Thoracic aorta (tissue), 2 donors: ENCODE measurements around the gene CENPS. TPM values are rescaled to one million over a fixed set of nuclear protein-coding genes. Genes with fewer than 3 reads are reported as not detected.

ENCODE experiments used
- ATAC-seq: fragments of 150-250 bp; one replicate; pipeline ENCODE4 v1.8.0; 2017; ENCODE audit warnings: low read depth; ENCODE audit not compliant: insufficient number of reproducible peaks, low FRiP score
- DNase-seq: peaks from one replicate; pipeline ENCODE4 v3.0.0-alpha.2; 2020; ENCODE audit warnings: low spot score
- H3K27ac ChIP-seq, 2 donors: fragments of 200-600 bp; sonication (generic); 1 replicate in 1 of 2; 2 replicates in 1 of 2; pipeline ENCODE4 v1.5.1; 2016; ENCODE audit warnings: mild to moderate bottlenecking in 2 of 2, moderate library complexity in 2 of 2
- H3K27me3 ChIP-seq: fragments of 200-600 bp; sonication (generic); replicated peaks from 2 replicates; pipeline ENCODE4 v1.6.0; 2016; ENCODE audit warnings: mild to moderate bottlenecking; ENCODE audit not compliant: insufficient read depth
- H3K36me3 ChIP-seq: fragments of 200-600 bp; sonication (generic); one replicate; pipeline ENCODE4 v1.5.1; 2016
- H3K4me1 ChIP-seq, 2 donors: fragments of 200-600 bp; sonication (generic); 1 replicate in 1 of 2; 2 replicates in 1 of 2; pipeline versions ENCODE4 v1.5.1 to v1.6.0; 2016; ENCODE audit warnings: low read depth in 2 of 2, mild to moderate bottlenecking in 1 of 2; ENCODE audit not compliant: control insufficient read depth in 1 of 2
- H3K4me3 ChIP-seq: fragments of 200-600 bp; sonication (generic); 2 replicates; pipeline ENCODE4 v1.5.1; 2016; ENCODE audit warnings: mild to moderate bottlenecking
- H3K9me3 ChIP-seq: fragments of 200-600 bp; sonication (generic); 2 replicates; pipeline ENCODE4 v1.5.1; 2016
- total RNA-seq, 2 donors: library from RNA; depleted of rRNA; stranded (reverse); fragments of >200 nt; gene quantifications; one replicate each; pipeline versions ENCODE4 v1.1.0 to v1.2.3, GENCODE V29; 2016
- TF ChIP-seq, protein P1 (sequence below): fragments of 200-600 bp; sonication (generic); IDR thresholded peaks from one replicate; pipeline ENCODE4 v1.5.1; 2019; ENCODE audit warnings: antibody characterized with exemption

CENPS gene
- total RNA-seq, 2 donors from 2014 or later = 6.4 to 10.4 TPM

DNA sequence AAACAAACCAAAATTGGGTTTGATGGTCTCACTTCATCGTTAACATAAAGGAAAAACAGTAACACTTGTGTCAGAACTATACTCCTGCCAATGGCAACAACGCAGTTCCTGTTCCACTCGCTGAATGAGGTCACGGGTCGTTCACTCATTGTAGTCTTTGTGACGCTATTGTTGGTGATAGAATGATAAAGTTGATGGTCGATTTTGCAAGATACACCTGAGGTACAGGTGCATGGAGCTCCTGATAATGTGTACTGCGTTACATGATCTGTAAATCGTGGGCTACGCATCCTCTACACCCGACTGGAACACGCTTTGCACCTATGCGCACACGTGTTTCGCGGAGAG is 391 bp upstream of the CENPS start:
- Histone ChIP-seq H3K9me3 (no peaks in the 10 kb centered on the region), H3K4me1 (peaks cover 4 to 14% of the 10 kb centered on the region in 2 donors), H3K36me3 (no peaks in the 10 kb centered on the region), H3K27me3 (no peaks in the 10 kb centered on the region), H3K27ac (no peak overlapping the region), H3K4me3 (peak overlapping the region; percentile 88)
- ATAC-seq (peak; percentile 71), DNase-seq (no peak)
- TF ChIP-seq, protein P1, sequence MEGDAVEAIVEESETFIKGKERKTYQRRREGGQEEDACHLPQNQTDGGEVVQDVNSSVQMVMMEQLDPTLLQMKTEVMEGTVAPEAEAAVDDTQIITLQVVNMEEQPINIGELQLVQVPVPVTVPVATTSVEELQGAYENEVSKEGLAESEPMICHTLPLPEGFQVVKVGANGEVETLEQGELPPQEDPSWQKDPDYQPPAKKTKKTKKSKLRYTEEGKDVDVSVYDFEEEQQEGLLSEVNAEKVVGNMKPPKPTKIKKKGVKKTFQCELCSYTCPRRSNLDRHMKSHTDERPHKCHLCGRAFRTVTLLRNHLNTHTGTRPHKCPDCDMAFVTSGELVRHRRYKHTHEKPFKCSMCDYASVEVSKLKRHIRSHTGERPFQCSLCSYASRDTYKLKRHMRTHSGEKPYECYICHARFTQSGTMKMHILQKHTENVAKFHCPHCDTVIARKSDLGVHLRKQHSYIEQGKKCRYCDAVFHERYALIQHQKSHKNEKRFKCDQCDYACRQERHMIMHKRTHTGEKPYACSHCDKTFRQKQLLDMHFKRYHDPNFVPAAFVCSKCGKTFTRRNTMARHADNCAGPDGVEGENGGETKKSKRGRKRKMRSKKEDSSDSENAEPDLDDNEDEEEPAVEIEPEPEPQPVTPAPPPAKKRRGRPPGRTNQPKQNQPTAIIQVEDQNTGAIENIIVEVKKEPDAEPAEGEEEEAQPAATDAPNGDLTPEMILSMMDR = no peak

DNA sequence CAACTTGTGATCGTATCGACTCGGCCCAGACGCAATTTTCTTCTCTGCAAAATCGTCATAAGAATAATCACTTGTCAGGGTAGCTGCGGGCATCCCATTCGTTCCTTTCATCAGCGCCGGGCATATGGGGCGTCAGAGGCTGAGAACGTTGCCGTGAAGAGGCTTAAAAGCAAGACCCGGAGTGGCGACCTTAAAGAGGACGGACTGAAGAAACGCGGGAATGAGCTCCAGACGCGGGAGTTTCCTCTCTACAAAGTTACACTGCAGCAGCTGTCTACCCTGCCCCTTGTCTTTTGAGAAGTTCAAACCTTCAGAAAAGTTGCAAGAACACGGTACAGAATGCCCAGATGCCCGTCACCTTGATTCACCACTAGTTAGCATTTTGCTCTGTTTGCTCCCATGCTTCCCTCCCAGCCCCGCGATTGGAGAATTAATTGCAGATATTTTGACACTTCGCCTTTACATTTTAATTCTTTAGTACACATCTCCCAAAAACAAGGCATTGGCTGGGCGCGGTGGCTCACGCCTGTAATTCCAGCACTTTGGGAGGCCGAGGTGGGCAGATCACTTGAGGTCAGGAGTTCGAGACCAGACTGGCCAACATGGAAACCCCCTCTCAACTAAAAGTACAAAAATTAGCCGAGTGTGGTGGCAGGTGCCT is 967 bp downstream of the CENPS start:
- Histone ChIP-seq H3K4me3 (peak overlapping the region; percentile 88), H3K36me3 (no peaks in the 10 kb centered on the region), H3K9me3 (no peaks in the 10 kb centered on the region), H3K4me1 (peaks cover 4 to 14% of the 10 kb centered on the region in 2 donors), H3K27ac (peak overlapping the region in 1 of 2 donors; percentile 19), H3K27me3 (no peaks in the 10 kb centered on the region)
- TF ChIP-seq, protein P1 = no peak
- DNase-seq (no peak), ATAC-seq (no peak)

DNA sequence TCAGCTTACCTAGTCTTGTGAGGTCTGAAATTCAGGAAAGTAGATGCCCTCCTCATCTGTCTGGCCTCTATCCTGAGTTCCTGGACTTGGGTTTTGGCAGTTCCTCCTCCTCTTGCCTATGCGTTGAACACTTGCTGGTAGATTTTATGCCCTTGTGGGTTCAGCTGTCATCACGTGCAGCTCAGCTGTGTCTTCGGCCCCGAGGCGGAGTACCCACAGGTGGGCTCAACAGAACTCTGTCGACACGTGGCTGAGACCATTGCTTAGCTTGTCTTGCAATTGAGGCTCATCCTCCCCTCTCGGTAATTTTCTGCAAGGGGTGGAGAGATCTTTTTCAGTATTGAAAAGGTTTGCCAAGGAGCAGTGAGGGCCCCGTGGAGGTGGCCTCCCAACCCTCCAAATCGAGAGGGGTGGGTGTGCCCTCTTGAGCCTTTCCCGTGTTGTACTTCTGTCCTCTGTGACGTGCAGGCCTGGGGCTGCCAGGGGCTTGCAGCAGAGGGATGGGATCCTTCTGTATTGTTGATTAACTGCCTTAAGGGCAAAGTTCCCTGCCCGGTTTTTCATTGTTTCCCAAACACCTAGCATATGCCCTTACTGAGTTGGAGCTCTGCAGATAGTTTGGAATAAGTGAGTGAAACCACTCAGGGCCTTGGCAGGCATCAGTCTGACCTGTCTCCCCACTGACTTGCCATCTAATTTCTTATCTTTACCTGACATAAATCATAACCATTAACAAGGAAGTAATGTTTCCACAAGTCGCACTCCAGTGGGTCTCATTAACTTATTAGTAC is 2.9 kb downstream of the CENPS start:
- Histone ChIP-seq H3K4me1 (peaks cover 4 to 14% of the 10 kb centered on the region in 2 donors), H3K36me3 (no peaks in the 10 kb centered on the region), H3K9me3 (no peaks in the 10 kb centered on the region), H3K4me3 (no peak overlapping the region), H3K27me3 (no peaks in the 10 kb centered on the region), H3K27ac (no peak overlapping the region)
- no peak for ATAC-seq
- no peak for DNase-seq
- TF ChIP-seq, protein P1 = no peak

DNA sequence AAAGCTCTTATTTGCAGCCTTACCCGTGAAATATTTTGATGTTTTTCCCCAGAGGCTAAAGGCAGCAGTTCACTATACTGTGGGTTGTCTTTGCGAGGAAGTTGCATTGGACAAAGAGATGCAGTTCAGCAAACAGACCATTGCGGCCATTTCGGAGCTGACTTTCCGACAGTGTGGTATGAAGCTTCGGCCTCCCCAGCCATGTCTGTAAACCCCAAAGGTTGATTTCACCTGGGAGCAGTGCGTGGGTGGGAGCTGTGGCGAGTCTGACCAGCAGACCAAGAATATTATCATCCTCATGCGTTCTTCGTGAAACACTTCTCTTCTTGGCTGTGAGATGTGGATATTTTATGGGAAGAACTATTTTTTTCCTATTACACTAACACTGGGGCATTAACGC is 3.6 kb downstream of the CENPS start:
- Histone ChIP-seq H3K4me1 (peaks cover 4 to 14% of the 10 kb centered on the region in 2 donors), H3K27ac (no peak overlapping the region), H3K4me3 (no peak overlapping the region), H3K27me3 (no peaks in the 10 kb centered on the region), H3K36me3 (no peaks in the 10 kb centered on the region), H3K9me3 (no peaks in the 10 kb centered on the region)
- TF ChIP-seq, protein P1 = no peak
- ATAC-seq (no peak), DNase-seq (no peak)

DNA sequence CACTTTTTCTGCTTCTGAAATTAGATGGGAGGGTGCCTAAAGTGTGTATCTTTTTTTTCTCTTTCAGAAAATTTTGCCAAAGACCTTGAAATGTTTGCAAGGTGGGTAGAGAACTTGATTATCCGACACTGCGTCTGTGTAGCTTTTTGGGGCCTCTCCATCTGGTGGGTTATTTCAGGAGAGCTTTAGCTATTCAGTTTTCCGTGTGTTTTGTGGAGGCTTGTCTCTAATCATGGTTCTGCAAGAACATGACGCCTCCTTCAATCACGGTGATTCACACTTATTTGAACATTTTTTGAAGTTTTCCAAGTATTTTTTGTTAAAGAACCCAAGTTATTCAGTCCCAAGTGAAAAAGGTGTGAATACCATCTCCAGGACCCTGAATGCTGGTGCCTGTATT is 4.4 kb downstream of the CENPS start:
- no peak for ATAC-seq
- H3K4me3 ChIP-seq = no peak overlapping the region
- TF ChIP-seq, protein P1 = no peak
- no peaks in the 10 kb centered on the region for H3K36me3 ChIP-seq
- H3K9me3 ChIP-seq = no peaks in the 10 kb centered on the region
- DNase-seq = no peak
- H3K27ac ChIP-seq = no peak overlapping the region
- no peaks in the 10 kb centered on the region for H3K27me3 ChIP-seq
- peaks cover 4 to 13% of the 10 kb centered on the region in 2 donors for H3K4me1 ChIP-seq
